IMR-90 (cell line): ENCODE data around the gene AHI1. TPM values are rescaled to one million over a fixed set of nuclear protein-coding genes. Genes with fewer than 3 reads are reported as not detected.

ENCODE experiments used
- ATAC-seq: fragments of 200-7000 bp; cut with Tn5 transposase; 2 replicates; pipeline ENCODE4 v1.9.1; 2020; ENCODE audit warnings: low read depth, mild to moderate bottlenecking, moderate library complexity
- BruUV-seq: library from RNA; stranded (reverse); fragments of 400-500 nt; replicated peaks from 2 replicates; lab custom pipeline; 2021; lab: Mats Ljungman, UMichigan
- CTCF ChIA-PET: fragments of 300-600 bp; formaldehyde crosslinking; extraction: SDS; loops from one replicate; lab custom pipeline; 2021; ENCODE audit warnings: antibody characterized with exemption; lab: Yijun Ruan, JAX
- POLR2A ChIA-PET: fragments of 300-600 bp; sonication (Branson Sonifier 250); formaldehyde crosslinking; loops from one replicate; lab custom pipeline; 2022; ENCODE audit warnings: antibody characterized with exemption; ENCODE audit not compliant: unreplicated experiment; lab: Charles Lee
- DNase-seq: peaks from one replicate; pipeline ENCODE4 v3.0.0; 2013
- H2AFZ ChIP-seq: replicated peaks from 2 replicates; pipeline ENCODE3; 2013; ENCODE audit warnings: low read length, mild to moderate bottlenecking; ENCODE audit not compliant: poor library complexity
- H2AK5ac ChIP-seq: 2 replicates; pipeline ENCODE4 v1.6.1; 2013; ENCODE audit warnings: low read depth, low read length, inconsistent platforms
- H2AK9ac ChIP-seq: replicated peaks from 2 replicates; pipeline ENCODE3; 2013; ENCODE audit warnings: mild to moderate bottlenecking, low read depth, low read length, moderate library complexity; ENCODE audit not compliant: poor library complexity
- H2BK120ac ChIP-seq: 2 replicates; pipeline ENCODE4 v1.6.1; 2013; ENCODE audit warnings: low read depth, low read length, inconsistent platforms
- H2BK15ac ChIP-seq: 3 replicates; pipeline ENCODE4 v1.6.1; 2013; ENCODE audit warnings: low read depth, low read length, inconsistent platforms
- H2BK20ac ChIP-seq: 2 replicates; pipeline ENCODE4 v1.6.1; 2013; ENCODE audit warnings: low read depth, mild to moderate bottlenecking, inconsistent platforms, low read length, moderate library complexity
- H2BK5ac ChIP-seq: 2 replicates; pipeline ENCODE4 v1.6.1; 2013; ENCODE audit warnings: mild to moderate bottlenecking, low read depth, low read length, inconsistent platforms; ENCODE audit not compliant: poor library complexity, severe bottlenecking
- H3K14ac ChIP-seq: replicated peaks from 2 replicates; pipeline ENCODE4 v1.6.1; 2013; ENCODE audit warnings: low read depth, low read length, inconsistent platforms
- H3K18ac ChIP-seq: 2 replicates; pipeline ENCODE4 v1.6.1; 2013; ENCODE audit warnings: low read depth, low read length, control low read depth
- H3K23ac ChIP-seq: 2 replicates; pipeline ENCODE4 v1.6.1; 2013; ENCODE audit warnings: low read depth, low read length, inconsistent platforms
- H3K27ac ChIP-seq: 2 replicates; pipeline ENCODE4 v1.5.1; 2013; ENCODE audit warnings: mild to moderate bottlenecking, control low read depth, low read length; ENCODE audit not compliant: insufficient read depth
- H3K27me3 ChIP-seq: 2 replicates; pipeline ENCODE4 v1.6.1; 2013; ENCODE audit warnings: low read length; ENCODE audit not compliant: control insufficient read depth, insufficient read depth
- H3K36me3 ChIP-seq: 2 replicates; pipeline ENCODE4 v1.6.1; 2013; ENCODE audit warnings: low read length, mixed read lengths; ENCODE audit not compliant: control insufficient read depth, insufficient read depth
- H3K4ac ChIP-seq: 2 replicates; pipeline ENCODE4 v1.6.1; 2013; ENCODE audit warnings: low read depth, low read length, inconsistent platforms
- H3K4me1 ChIP-seq: 2 replicates; pipeline ENCODE4 v1.6.1; 2013; ENCODE audit warnings: low read length, mixed read lengths; ENCODE audit not compliant: control insufficient read depth, insufficient read depth
- H3K4me2 ChIP-seq: 2 replicates; pipeline ENCODE4 v1.6.1; 2013; ENCODE audit warnings: low read depth, mild to moderate bottlenecking, control low read depth, low read length, moderate library complexity
- H3K4me3 ChIP-seq: 2 replicates; pipeline ENCODE4 v1.5.1; 2013; ENCODE audit warnings: low read depth, mild to moderate bottlenecking, control low read depth, low read length, moderate library complexity; ENCODE audit not compliant: insufficient read depth
- H3K56ac ChIP-seq: 2 replicates; pipeline ENCODE4 v1.6.1; 2013; ENCODE audit warnings: low read length, inconsistent platforms; ENCODE audit not compliant: insufficient read depth; ENCODE audit errors: extremely low read depth
- H3K79me1 ChIP-seq, 2 experiments: 2 replicates each; pipeline ENCODE4 v1.6.1; 2013; ENCODE audit warnings: low read length in 2 of 2, inconsistent platforms in 1 of 2, low read depth in 1 of 2
- H3K9ac ChIP-seq: 2 replicates; pipeline ENCODE4 v1.6.1; 2013; ENCODE audit warnings: low read depth, low read length, control low read depth
- H3K9me1 ChIP-seq: 2 replicates; pipeline ENCODE4 v1.6.1; 2013; ENCODE audit warnings: low read length, inconsistent platforms; ENCODE audit not compliant: insufficient read depth
- H3K9me3 ChIP-seq: 2 replicates; pipeline ENCODE4 v1.6.1; 2013; ENCODE audit warnings: low read length; ENCODE audit not compliant: control insufficient read depth, insufficient read depth
- H4K20me1 ChIP-seq: 2 replicates; pipeline ENCODE4 v1.6.1; 2013; ENCODE audit warnings: low read length, inconsistent platforms; ENCODE audit not compliant: insufficient read depth
- H4K5ac ChIP-seq: 2 replicates; pipeline ENCODE4 v1.6.1; 2013; ENCODE audit warnings: mild to moderate bottlenecking, low read depth, low read length, control low read depth
- H4K8ac ChIP-seq, 2 experiments: 2 replicates each; pipeline ENCODE4 v1.6.1; 2013; ENCODE audit warnings: low read depth in 2 of 2, low read length in 2 of 2, control low read depth in 1 of 2, inconsistent platforms in 1 of 2
- H4K91ac ChIP-seq: 2 replicates; pipeline ENCODE4 v1.6.1; 2013; ENCODE audit warnings: low read depth, low read length, inconsistent platforms; ENCODE audit not compliant: insufficient read depth
- CTCF ChIP-seq: conservative IDR thresholded peaks from 2 replicates; pipeline ENCODE4 v1.5.1; 2012; ENCODE audit warnings: mild to moderate bottlenecking, low read depth, low read length, improper control_type of control experiment
- NFE2L2 ChIP-seq: fragments of 150-350 bp; IDR thresholded peaks from 2 replicates; pipeline ENCODE4 v1.6.1; 2016; ENCODE audit warnings: low read depth, mild to moderate bottlenecking, low read length
- POLR2A ChIP-seq: IDR thresholded peaks from 2 replicates; pipeline ENCODE4 v1.6.1; 2012; ENCODE audit warnings: mild to moderate bottlenecking, low read depth, low read length
- RAD21 ChIP-seq: IDR thresholded peaks from 2 replicates; pipeline ENCODE4 v1.6.1; 2012; ENCODE audit warnings: low read length, improper control_type of control experiment
- WGBS, 2 experiments: methylation state at CpG; one replicate each; pipeline versions ENCODE4 v1.1.5 to v1.1.7; 2013; ENCODE audit warnings: missing lambda C conversion rate in 2 of 2; ENCODE audit not compliant: insufficient read length in 1 of 2; ENCODE audit errors: extremely low coverage in 2 of 2; 5-methylcytosine and 5-hydroxymethylcytosine counted together
- dilution Hi-C: fragments of 300-500 bp; cut with HindIII; formaldehyde crosslinking; loops from one replicate; pipeline ENCODE4 v1.14.3; 2018; ENCODE audit warnings: low sequenced_read_pairs; ENCODE audit not compliant: unreplicated experiment
- in situ Hi-C: fragments of 300-500 bp; cut with MboI; formaldehyde crosslinking; loops from 3 replicates; pipeline ENCODE4 v1.14.3; 2019; ENCODE audit warnings: low sequenced_read_pairs, inconsistent platforms, mixed read lengths
- intact Hi-C: fragments of 100-400 bp; cut with micrococcal nuclease; formaldehyde crosslinking; loops from 2 replicates; pipeline ENCODE4 v1.10.0; 2022
- polyA plus RNA-seq, 3 experiments: library from polyadenylated mRNA; depleted of rRNA; stranded (reverse); fragments of >200 nt; gene quantifications; 2 replicates each; pipeline ENCODE4 v1.2.3, GENCODE V29; 2012; ENCODE audit warnings: low replicate concordance in 1 of 3
- total RNA-seq: library from RNA; depleted of rRNA; stranded (reverse); fragments of >200 nt; gene quantifications from 2 replicates; pipeline ENCODE4 v1.2.3, GENCODE V29; 2012

Gene AHI1
- total and polyA plus RNA-seq, 2 of the 4 experiments (the other 2 are of a cell fraction), result 9.5 to 19.4 TPM

- peak; percentile 65 for ATAC-seq
- H2BK120ac ChIP-seq, result no peak overlapping the region
- TF ChIP-seq POLR2A (no peak), NFE2L2 (no peak), CTCF (no peak), RAD21 (no peak)
- no peak overlapping the region for H3K4me2 ChIP-seq
- no peaks in the 10 kb centered on the region for H3K79me1 ChIP-seq
- no peak overlapping the region for H3K27ac ChIP-seq
- H3K4ac ChIP-seq, result no peak overlapping the region
- in situ Hi-C loops (no loop called here), dilution Hi-C loops (no loop called here), intact Hi-C loops (no loop called here)
- H2AK9ac ChIP-seq, result no peak overlapping the region
- ChIA-PET POLR2A (no interaction called here), CTCF (interaction anchor here (0.6 kb wide), 1 partner anchor 8 kb away, joined by 3 read pairs; no protein-coding TSS in a partner anchor)
- H3K18ac ChIP-seq, result no peak overlapping the region
- peaks cover 7% of the 10 kb centered on the region; the same call in 1 of the 2 replicates for H3K9me1 ChIP-seq
- no peak overlapping the region for H3K23ac ChIP-seq
- no peak overlapping the region for H2AK5ac ChIP-seq
- H2BK15ac ChIP-seq, result no peak overlapping the region
- no peak overlapping the region for H3K14ac ChIP-seq
- no peaks in the 10 kb centered on the region for H3K4me1 ChIP-seq
- H2AFZ ChIP-seq, result no peak overlapping the region
- BruUV-seq, result no TSS peak
- no peaks in the 10 kb centered on the region for H3K36me3 ChIP-seq
- DNase-seq, result peak; percentile 75
- H3K9me3 ChIP-seq, result no peaks in the 10 kb centered on the region; the same call in 1 of the 2 replicates
- H4K20me1 ChIP-seq, result no peaks in the 10 kb centered on the region
- H3K4me3 ChIP-seq, result no peak overlapping the region
- H2BK20ac ChIP-seq, result no peak overlapping the region
- H4K5ac ChIP-seq, result no peak overlapping the region
- H3K56ac ChIP-seq, result no peak overlapping the region
- H3K9ac ChIP-seq, result no peak overlapping the region
- H4K8ac ChIP-seq, result no peak overlapping the region
- no peak overlapping the region for H2BK5ac ChIP-seq
- WGBS, 2 experiments, result 42% methylated on average over 2 of the region's 2 CpGs; no CpG with 5 or more reads in 1 of the 2 experiments
- no peak overlapping the region for H4K91ac ChIP-seq
- no peaks in the 10 kb centered on the region for H3K27me3 ChIP-seq
Measured at GRCh38 chr6:135299256-135299655, 198.3 kb downstream of the AHI1 start.
